ENCODE measurements around the gene DIO1.

Gene DIO1

GRCh38 chr1:53894644-53895043, 657 bp downstream of the DIO1 start:
- no peak for DNase-seq (ENCODE audit: low spot score)

- DNase-seq (ENCODE audit: low spot score) = no peak
Observed at GRCh38 chr1:53895421-53895820, 1.4 kb downstream of the DIO1 start.

- no peak for DNase-seq (ENCODE audit: low spot score)
Observed at GRCh38 chr1:53896635-53897229, 2.7 kb downstream of the DIO1 start.

GRCh38 chr1:53899206-53899628, 5.2 kb downstream of the DIO1 start:
- no peak for DNase-seq (ENCODE audit: low spot score)

DNA sequence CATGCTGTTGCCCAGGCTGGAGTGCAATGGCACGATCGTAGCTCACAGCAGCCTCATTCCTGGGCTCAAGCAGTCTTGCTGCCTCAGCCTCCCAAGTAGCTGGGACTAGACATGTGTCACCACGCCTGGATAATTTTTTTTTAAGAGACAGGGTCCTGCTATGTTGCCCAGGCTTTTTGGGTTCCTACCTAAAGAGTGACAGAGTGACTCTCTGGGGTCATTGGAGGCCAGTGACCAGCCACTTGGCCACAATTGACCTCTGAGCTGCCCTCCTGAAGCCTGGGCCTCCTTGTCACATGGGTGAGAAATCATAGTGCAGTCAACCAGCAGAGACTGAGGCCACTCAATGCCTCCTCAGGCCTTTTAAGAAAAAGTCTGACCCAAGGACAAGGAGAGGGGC, 5.7 kb downstream of the DIO1 start:
- no peak for DNase-seq (ENCODE audit: low spot score)

DNA sequence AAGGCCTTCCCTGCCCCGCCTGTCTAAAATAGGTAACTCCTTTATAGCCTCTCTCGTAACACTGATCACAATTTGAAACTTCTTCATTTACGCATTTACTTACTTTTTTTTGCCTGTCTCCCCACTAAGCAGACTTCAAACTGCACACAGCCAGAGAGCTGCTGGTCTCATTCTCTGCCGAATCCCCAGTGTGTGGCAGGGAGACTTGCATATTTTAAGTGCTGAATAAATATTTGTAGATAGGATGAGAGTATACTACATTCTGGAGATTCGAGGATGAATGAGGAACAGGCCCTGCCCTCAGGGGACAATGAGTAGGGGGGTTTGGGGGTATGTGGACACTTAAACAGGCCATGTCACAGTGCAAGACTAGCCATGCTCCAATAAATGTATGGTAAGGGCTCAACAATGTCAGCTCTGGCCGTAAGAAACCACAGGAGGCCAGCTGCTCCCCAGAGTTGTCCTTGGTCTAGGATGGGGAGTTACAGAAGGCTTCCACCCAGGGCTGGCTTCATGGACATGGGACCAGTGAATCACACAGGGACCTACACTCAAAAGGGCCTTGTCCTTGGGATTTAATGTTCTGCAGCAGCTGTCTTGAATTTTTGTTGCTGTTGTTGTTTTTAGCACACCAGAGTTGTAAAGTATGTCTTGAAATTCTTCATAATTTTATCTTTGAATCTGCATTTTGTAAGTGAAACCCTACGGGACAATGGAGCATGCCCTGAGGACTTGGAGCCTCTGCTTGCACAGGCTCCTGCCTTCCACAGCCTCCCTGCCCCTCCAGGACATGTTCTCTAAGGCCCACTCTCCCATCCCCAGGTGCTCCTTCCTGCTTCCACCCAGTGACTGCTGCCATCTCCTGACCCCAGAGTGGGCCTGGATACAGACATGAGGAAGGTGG, 8.5 kb downstream of the DIO1 start:
- no peak for DNase-seq (ENCODE audit: low spot score)

DNA sequence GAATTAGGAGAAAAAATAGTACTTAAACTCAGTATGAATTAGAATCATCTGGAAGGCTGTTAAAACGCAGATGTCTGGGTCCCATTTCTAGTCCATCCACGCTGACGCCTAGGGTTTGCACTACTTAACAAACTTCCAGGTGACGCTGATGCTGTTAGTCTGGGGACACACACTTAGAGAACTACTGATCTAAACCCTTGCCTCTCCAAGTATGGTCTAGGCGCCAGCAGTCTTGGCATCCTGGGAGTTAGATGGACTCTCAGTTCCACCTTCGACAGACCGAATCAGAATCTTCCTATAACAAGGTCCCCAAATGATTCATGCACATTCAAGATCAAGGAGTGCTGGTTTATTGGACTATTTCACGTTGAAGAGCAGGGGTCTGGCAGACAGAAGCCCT, 11.5 kb downstream of the DIO1 start:
- no peak for DNase-seq (ENCODE audit: low spot score)

- no peak for DNase-seq (ENCODE audit: low spot score)
Observed at GRCh38 chr1:53906121-53906520, 12.1 kb downstream of the DIO1 start.

DNA sequence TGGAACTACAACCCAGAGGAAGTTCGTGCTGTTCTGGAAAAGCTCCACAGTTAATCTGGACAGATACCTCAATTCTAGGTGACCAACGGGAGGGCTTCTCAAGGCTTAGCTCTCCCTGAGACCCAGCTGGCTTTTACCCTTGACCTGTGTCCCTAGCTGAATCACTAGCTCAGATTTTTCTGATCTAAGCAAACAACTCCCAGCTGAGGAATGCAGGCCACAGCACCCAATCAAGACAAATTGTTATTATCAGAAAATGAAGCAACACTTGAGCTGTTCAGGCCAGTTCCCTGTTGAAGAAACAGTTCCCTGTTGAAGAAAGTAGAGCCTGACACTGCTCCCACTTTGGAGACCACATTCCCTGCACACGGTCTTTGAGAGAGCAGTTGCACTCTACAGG, 16.0 kb downstream of the DIO1 start:
- DNase-seq (ENCODE audit: low spot score) = no peak

DNA sequence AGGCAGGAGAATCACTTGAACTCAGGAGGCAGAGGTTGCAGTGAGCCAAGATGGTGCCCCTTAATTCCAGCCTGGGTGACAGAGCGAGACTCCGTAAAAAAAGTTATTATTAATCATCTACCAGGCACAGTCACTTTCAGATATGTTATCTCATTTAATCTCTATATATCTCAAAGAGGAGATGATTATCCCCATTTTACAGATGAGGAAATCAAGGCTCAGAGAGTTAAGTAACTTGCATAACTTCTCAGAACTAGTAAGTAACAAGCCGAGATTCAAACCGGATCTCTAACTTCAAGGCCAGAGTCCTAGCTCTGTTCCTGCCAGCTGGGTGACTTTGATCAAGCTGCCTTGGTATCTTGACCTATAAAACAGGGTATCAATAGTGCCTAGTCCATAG, 17.5 kb downstream of the DIO1 start:
- no peak for DNase-seq (ENCODE audit: low spot score)

DNA sequence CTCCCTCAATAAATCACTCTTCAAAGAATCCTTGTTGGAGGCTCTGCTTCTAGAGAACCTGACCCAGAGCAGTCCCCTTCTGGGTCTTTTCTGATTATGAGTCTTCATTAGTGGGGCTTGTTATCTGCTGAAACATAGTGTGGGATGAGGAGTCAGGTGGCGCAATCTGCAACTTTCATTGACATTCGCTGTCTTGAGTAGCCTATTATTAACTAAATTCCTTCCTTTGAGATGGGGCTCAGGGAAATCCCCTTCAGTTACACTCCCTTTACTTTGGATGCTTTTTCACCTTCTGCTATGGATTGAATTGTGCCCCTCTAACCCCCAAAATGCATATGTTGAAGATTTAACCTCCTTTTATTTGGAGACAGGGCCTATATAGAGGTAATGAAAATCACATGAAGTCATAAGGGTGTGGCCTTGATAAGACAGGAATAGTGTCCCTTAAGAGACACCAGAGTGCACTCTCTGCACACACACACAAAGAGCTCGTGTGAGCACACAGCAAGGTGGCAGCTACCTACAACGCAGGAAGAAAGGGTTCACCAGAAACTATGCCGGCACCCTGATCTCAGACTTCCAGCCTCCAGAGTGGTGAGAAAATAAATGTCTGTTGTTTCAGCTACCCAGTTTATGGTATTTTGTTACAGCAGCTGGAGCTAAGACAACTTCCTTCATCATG, 19.5 kb downstream of the DIO1 start:
- DNase-seq (ENCODE audit: low spot score) = no peak

DNA sequence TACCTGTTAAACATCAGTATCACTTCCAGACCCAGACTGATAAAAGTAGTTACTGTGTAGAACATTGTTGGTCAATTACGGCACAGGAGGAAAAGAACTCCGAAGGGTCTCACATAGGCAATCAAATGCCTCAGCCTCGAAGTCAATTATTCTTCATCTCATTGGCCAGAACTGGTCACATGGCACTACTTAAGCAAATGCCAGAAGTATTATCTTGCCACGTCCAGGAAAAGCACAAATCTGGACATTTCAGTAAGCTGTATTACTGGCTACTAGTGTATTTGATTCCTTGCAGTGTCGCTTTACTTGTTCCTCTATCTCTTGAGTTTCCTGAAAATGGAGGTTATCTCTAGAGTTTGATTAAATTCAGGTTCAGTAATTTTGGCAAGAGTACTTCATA, 24.4 kb downstream of the DIO1 start:
- DNase-seq (ENCODE audit: low spot score) = no peak

DNA sequence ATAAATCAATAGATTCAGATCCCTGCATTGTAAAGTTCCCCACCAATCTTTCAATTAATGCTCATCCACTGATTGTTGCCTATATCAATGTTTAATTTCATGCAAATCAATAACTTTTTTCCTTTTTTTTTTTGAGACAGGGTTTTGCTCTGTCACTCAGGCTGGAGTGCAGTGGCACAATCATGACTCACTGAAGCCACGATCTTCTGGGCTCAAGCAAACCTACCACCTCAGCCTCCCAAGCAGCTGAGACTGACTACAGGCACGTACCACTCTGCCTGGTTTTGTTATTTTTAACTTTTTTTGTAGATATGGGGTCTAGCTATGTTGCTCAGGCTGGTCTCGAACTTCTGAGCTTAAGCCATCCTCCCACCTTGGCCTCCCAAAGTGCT, 25.7 kb downstream of the DIO1 start:
- DNase-seq (ENCODE audit: low spot score) = no peak

GRCh38 chr1:53927376-53927881, 33.4 kb downstream of the DIO1 start:
- no peak for DNase-seq (ENCODE audit: low spot score)

- DNase-seq (ENCODE audit: low spot score) = no peak
Observed at GRCh38 chr1:53929246-53929960, 35.4 kb downstream of the DIO1 start.

- no peak for DNase-seq (ENCODE audit: low spot score)
Observed at GRCh38 chr1:53930932-53931331, 36.9 kb downstream of the DIO1 start.

DNA sequence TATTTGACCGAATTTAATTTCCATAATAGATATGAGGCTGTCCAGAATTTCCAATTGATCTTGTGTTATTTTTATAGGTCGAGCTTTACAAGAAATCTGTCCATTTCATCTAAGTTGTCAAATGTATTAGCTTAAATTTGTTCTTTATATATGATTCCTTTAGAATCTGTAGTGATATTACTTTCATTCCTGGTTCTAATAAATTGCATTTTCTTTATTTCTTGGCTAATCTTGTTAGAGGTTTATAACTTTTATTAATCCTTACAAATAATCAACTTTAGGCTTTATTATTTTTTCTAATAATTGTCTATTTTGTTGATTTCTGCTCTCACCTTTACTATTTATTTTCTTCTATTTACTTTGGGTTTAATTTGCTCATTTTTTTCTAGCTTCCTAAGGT, 37.5 kb downstream of the DIO1 start:
- DNase-seq (ENCODE audit: low spot score) = no peak

GRCh38 chr1:53934170-53934765, 40.3 kb downstream of the DIO1 start:
- no peak for DNase-seq (ENCODE audit: low spot score)

- no peak for DNase-seq (ENCODE audit: low spot score)
Observed at GRCh38 chr1:53936430-53936829, 42.4 kb downstream of the DIO1 start.

- no peak for DNase-seq (ENCODE audit: low spot score)
Observed at GRCh38 chr1:53938136-53938830, 44.3 kb downstream of the DIO1 start.
